Fibroblast of skin of abdomen (primary cell): ENCODE data around the gene ACADL. TPM values are rescaled to one million over a fixed set of nuclear protein-coding genes. Genes with fewer than 3 reads are reported as not detected.
A peak's percentile ranks its signal among the peaks of the same experiment; 100 is the strongest.

ENCODE experiments used
- DNase-seq: peaks from one replicate; pipeline ENCODE4 v3.0.0-alpha.2; 2013
- polyA plus RNA-seq, 2 experiments: library from polyadenylated mRNA; unstranded; fragments of 120-200 nt; gene quantifications; one replicate each; pipeline ENCODE4 v1.2.1, GENCODE V29; 2013; ENCODE audit not compliant: insufficient read length in 2 of 2

The ACADL gene
- not detected for polyA plus RNA-seq (2013, experiment 1 of 2; ENCODE audit: insufficient read length)
- 0.09 TPM for polyA plus RNA-seq (2013, experiment 2 of 2; ENCODE audit: insufficient read length)

DNA sequence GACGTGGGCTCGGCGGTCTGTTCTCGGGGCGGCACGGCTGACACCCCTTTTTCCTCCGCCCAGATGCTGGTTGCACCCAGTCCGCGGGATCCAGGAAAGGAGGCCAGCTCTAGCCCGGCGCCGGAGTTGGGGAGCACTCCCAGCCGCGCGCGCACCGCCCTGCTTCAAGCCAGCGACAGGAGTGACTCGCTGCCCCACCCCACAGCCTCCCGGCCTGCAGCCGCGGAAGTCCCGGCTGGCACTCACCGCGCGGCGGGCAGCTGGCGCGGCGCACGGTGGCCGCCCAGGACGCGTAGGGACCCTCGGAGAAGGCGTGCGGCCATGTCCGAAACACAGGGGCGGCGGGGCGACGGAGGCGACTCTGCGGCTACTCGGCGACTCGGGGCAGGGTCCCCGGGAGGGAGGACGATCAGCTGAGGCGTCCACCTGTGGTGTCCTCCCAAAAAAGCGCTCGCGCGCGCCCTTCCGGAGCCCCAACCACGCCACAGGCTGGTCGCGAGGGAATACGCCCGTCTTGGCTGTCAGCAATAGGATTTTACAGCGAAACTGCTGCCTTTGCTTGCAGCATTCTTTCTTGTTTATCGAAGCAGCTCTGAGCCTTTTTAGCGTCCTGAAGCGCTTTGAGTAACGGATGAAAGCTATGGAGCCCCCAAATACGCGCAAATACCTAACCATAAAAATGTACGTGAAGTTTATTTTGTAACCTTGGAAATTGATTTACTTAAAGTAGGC is at the start of gene ACADL:
ACADL (minus strand) TSS at position 507 of the 732 bp plus-strand sequence; CDS start at position 323, 184 bp downstream.
- peak; percentile 9 for DNase-seq

- DNase-seq, result no peak
These were observed 46.1 kb upstream of the ACADL start for GRCh38 chr2:210271300-210271699.

DNA sequence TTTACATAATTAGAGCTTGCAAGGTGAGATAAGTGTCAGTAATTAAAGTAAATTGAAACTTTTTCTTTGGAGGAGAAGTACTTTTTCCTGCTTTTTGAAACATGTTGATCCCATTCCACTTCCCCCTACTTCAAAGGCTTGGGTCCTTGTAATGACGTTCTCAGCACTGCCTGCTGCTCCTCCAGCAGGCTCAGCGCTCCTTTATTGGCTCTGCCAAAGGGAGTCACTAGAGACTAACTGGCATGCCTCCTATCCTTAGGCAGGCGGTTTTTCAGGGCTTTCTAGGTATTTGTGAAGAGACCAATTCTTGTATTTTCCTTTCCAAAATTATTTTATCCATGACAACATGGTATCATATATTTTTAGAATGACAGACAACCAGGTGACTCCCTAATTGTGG is 43.9 kb upstream of the ACADL start:
- no peak for DNase-seq

- no peak for DNase-seq
These were observed 43.0 kb upstream of the ACADL start for GRCh38 chr2:210268281-210268680.

- DNase-seq, result no peak
These were observed 42.5 kb upstream of the ACADL start for GRCh38 chr2:210267698-210268097.

GRCh38 chr2:210264282-210264681 is 39.0 kb upstream of the ACADL start:
- no peak for DNase-seq

DNA sequence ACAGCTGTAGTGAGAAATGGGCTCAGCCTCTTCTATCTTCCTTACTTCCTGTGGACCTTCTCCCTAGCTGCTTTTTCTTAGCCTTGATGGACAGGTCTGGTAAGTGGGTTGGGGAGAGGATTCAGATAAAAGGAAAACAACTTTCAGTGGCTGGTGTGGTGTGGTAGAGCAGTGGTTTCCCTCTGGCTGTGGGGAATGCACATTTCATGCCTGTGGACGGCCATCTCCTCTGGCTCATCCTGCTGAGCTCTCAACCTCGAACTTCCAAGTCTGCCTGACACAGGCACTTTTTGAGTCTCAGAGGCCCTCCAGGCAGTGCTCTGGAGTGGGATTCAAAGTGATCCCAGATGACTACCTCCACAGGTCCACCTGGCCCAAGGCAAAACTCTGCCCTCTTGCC is 38.6 kb upstream of the ACADL start:
- no peak for DNase-seq

GRCh38 chr2:210262036-210262435 is 36.8 kb upstream of the ACADL start:
- no peak for DNase-seq

DNA sequence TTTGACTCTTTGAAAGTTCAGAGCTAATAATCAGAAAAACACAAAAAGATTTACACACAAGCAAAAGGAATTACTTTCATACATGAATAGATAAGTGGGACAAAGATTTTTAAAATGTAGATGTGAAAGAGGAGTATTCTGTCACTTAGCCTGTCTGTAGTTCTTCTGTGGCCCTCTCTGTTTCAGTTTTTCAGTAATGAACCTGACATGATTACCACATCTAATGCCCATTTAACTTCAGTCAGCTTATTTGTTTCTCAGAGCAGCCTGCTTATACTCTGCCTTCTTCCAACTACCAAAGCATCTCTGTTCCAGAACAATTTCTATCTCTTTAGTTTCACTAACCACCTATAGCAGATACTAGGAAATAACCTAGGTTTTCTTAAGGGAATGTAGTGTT is 34.4 kb upstream of the ACADL start:
- DNase-seq, result no peak

DNA sequence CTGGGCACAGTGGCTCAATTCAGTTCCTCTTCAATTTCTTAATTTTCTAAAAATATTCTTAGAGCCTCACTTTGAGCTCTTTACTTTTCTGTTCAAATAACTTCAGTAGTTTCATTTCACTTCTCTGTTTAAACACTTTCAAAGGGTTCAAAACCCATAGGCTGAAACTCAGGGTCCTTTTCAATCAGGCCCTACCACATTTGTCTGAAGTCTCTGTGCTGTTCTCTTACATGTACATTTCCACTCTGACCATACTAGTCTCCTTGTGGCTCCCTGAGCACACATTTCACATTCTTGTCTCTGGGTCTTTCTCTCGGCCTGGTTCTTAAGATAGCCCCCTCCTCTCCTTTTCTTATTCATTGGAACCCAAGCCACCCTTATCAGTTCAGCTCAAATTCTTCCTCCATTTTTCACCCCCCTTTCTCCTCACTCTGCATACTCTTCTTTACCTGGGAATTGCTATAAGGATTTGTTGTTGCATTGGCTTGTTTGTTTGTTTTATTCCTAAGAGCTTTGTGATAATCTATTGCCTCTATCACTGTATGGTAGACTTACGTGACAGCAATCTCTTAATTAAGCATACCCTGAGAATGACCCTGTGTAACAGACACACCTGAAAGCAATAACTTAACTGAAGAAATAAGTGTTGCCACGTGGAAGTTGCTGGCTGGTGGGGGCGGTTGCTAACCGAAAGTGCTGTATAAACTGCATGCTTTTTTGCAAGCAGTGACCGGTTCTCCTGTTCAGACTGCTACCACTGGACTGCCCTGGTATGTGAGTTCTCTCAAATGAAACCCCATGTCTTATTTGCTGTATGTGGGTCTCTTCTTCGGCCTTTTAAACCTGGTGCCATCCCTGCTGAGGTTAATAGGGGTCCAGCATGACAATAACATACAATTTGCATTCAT is 27.7 kb upstream of the ACADL start:
- no peak for DNase-seq

DNA sequence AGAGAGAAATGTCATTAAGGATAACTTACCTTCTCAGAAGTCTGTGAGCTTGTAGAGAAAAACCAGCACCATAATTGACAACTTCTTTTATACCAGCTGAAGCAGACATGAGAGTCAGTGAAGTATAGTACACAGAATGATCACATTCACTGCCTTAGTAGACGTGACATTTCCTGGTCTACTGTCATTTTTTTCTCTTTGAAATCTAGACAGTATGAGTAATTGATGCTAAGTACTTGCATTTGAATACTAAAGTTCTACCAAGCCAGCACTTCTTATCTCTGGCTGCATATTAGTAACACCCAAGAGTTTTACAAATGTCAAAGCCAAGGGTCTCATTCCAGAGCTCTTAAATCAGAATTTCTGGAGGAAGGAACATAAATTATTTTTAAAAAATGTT is 25.4 kb upstream of the ACADL start:
- no peak for DNase-seq

DNA sequence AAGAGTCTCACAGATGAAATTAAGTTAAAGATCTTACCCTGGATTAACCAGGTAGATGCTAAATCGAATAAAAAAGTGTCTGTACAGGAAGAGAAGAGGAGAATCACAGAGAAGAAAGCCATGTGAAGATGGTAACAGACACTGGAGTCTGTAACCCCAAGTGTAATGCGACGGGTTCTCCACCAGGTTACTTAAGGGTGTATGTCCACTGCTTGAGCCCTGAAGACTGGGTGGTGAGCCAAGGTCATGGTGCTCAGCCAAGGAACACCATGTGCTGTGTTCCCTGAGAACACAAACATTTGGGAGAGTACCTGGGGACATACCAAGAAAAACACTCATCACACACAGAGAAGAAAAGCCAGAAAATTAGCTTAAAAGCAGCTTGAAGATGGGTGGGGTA is 8.2 kb upstream of the ACADL start:
- no peak for DNase-seq

GRCh38 chr2:210230984-210231383 is 5.7 kb upstream of the ACADL start:
- DNase-seq, result no peak

DNA sequence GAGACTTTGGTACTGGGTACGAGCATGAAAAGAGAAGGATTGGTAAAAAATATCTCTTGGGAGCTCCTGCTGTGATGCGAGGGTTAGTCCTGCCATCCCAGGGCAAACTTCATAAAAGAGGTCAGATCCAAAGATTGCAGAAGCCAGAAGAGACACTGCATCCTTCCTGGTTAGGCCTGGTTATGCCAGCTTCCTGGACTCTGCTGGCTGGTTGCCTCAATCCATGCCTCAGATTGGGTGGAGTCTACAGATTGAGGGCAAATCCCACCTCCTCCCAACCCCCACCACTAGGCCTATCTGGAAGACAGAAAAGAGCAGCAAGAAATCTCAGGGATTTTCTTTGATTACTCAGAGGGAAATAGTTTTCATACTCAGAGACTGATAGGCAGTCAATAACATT is 5.3 kb upstream of the ACADL start:
- DNase-seq, result no peak

DNA sequence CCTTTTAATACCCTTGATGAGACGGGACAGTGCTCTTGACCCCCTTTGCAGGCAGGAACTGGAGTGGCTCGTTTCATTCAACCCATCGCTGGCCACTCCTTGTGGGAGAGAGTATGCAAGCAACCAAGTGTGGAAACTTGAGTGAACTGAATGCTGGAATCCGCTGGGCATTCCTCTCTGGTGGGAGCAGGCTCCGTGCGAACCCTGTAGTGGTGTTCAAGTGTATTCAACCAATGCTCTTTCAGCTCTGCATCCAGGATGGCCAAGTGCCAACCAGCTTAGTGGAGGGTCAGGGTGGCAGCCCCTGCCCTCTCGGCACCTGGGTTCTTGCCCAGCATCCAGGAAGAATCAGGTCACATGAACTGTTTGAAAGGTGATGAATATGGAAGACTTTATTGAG is 3.3 kb upstream of the ACADL start:
- no peak for DNase-seq

DNA sequence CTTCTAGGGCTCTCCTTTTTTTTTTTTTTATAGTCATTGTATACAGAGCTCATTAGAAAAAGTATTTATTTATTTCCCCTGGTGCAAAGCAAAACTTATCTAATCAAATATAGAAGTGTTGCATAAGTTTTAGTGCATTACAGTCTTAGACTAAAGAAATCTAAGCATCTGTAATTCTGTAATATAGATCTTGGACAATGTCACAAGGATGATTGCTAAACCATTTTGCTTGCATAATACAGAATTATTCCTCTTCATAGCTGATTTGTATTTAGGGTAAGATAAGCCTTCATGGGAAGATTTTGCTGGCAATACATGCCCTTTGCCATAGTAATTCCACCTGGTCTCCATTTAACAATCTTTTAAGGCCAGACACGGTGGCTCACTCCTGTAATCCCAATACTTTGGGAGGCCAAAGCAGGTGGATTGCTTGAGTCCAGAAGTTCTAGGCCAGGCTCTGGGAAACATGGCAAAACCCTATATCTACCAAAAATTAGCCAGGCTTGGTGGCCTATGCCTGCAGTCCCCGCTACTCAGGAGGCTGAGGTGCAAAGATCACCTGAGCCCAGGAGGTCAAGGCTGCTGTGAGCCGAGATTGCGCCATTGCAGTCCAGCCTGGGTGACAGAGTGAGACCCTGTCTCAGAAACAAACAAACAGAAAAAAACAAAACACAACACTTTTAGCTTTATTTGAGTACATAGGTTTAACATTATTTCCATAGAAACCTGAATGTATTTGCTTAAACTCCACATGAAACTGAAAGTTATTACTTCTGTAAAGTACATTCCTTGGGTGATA is 2.2 kb upstream of the ACADL start:
- no peak for DNase-seq

DNA sequence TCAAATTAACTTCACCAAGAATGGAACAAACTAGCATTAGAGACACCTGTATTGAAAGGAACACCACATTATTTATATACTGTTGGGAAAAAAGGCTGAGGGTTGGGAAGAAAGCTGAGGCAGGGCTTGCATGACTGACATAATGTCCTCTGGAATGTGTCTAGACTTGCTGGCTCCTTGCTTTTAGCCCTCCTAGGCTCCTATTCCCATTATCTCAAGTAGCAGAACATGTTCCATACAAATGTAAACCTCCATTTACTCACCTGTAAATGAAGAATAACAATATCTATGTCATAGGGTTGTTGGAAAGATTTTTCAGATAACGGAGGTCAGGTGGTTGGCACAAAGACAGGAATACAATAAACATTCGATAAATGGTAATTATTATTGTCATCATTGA is 976 bp upstream of the ACADL start:
- no peak for DNase-seq

DNA sequence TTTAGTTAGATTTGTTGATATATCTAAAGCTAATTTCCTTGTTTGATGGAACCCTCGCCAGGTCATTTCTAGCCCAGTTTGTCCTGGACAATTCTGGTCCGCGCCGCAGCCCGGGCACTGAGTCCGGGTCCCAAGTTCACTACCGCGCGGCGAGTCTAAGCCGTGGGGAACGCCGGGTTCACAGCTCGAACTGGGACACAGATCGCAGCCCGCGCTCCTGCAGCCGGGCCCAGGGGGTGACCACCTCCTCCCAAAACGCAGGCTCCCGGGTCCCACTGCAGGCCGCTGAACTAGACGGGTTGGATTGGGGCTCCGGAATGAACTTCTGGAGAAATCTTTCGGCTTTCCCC is 681 bp downstream of the ACADL start:
- DNase-seq, result no peak

DNA sequence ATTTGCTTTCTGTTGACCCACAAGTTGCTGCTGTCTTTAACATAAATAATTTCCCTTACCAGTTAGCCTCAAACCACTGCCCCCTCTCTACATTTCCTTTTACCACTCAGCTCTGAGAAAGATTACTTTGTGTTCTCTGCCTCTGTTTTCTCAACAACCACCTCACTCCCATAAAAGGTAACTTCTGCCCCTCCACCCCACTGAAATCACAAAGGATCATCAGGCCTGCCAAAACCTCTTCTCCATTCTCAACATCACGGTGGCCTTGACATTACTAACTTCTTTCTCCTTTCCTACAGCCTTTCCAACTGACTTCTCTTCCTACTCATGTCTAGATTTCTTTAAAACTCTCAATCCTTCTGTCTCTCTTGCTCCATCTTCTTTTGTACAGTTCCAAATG is 10.1 kb downstream of the ACADL start:
- DNase-seq, result no peak

- DNase-seq, result no peak
These were observed 15.1 kb downstream of the ACADL start for GRCh38 chr2:210210185-210210584.

- no peak for DNase-seq
These were observed 17.3 kb downstream of the ACADL start for GRCh38 chr2:210207929-210208328.

DNA sequence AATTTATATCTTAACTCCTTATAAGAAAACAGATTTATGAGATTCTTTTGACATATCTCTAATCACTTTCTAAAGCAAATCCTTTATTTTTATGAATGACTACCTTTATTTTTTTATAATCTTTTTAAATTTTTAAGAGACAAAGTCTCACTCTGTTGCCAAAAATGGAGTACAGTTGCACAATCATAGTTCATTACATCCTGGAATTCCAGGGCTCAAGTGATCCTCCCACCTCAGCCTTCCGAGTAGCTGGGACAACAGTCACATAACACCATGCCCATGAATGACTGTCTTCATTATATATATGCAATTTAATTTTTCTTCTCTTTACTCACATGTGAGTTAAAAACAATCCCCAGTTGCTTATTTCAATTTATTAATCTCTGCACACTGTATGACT is 21.7 kb downstream of the ACADL start:
- no peak for DNase-seq

DNA sequence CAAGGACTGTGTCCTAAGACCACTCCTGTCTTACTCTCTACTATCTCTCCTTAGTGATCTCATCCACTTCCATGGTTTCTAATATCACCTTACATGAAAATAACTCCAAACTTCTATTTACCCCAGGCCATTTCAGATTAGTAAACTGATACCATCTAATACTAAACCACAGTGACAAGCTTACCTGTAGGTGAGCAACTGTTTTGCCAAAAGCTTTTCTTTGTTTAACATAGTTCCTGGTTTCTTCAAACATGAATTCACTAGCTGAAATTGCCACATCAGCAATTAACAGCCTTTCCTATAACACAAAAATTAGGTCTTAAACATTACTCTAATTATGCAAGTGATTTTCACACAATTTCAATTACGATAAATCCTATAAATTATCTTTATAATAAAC is 22.1 kb downstream of the ACADL start:
- no peak for DNase-seq
